ENCODE data around the gene MYO15B. TPM values are rescaled to one million over a fixed set of nuclear protein-coding genes. Genes with fewer than 3 reads are reported as not detected.

The MYO15B gene
- polyA plus RNA-seq, 6 donors from 2014 or later: 2.9 to 5.9 (median 3.5) TPM

DNA sequence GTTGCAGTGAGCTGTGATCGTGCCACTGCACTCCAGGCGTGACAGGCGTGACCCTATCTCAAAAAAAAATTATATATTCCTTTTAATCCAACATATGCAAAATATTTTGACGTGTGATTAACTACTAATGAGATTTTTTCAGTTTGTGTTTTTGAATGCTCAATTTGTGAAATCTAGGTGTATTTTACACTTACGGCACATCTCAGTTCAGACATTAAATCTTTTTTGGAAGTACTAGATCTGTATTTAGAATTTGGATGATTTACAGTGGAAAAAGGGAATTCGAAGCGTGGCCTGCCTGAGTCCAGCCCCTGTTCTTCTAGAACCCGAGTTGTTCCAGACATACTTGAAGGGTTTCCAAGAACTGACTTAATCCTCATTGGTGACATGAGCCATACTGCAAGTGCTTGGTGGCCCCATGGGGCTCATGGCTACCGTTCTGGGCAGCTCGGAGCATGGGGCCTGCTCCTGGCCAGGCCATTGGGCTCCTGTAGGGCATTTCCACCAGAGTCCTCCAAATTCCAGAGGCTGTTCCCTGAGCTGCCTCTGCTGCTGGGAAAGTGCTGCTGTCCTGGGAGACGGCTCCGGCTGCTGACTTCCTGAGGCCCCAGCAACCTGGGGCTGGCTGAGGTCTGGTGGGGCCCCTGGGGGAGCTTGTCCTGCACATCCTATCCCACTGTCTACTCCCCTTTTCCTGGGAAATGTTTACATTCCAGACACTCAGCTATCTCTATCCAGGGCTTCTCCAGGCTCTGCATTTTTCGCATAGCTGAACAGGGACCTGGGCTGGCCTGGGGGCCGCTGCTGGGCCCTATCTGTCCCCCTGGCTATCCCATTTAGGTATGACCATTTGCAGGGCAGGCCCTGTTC, 34.9 kb upstream of the MYO15B start:
- Mint-ChIP-seq H3K9me3 (no peaks in the 10 kb centered on the region), H3K27me3 (no peaks in the 10 kb centered on the region), H3K4me1 (no peaks in the 10 kb centered on the region), H3K4me3 (no peak overlapping the region), H3K36me3 (no peaks in the 10 kb centered on the region), H3K27ac (no peak overlapping the region)
- ATAC-seq (ENCODE audit: low read depth in 2 of 2) (no peak), DNase-seq (no peak)

DNA sequence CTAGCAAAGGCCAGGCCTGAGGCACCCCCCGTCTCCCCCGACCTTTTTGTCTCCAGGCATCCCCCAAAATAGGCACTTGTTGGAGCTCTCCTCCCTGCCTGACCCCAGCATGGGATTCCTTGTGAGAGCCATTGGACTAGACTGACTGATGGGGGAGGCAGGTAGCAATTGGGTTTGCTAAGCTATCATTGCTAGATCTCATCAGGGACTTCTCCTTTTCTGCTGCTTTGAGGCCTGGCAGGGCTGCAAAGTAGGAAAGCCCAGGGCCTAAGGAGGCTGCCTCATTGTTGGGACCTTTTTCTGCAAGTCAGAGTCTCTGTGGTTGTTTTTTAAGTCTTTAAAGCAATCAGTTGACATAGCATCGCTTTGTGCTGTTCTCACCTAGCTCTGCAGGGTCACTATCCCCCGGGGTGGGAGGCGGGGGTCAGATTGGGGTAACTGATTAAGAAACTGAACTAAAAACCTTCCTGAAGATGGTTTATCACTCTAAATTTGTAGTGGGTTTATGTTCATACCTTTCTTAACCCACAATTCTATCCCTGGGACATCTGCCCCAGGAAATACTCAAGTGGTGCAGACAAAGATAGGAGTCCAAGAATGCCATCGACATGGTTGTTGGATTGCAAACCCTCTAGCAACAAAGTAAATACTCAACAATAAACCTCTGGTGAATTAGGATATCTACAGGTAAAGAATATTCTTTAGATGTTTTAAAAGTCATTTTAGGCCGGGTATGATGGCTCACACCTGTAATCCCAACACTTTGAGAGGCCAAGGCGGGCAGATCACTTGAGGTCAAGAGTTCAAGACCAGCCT, 34.1 kb upstream of the MYO15B start:
- ATAC-seq (ENCODE audit: low read depth in 2 of 2): no peak
- DNase-seq: no peak
- Mint-ChIP-seq H3K36me3 (no peaks in the 10 kb centered on the region), H3K27me3 (no peaks in the 10 kb centered on the region), H3K4me1 (no peaks in the 10 kb centered on the region), H3K27ac (no peak overlapping the region), H3K4me3 (no peak overlapping the region), H3K9me3 (no peaks in the 10 kb centered on the region)

- H3K9me3 Mint-ChIP-seq: no peaks in the 10 kb centered on the region
- no peaks in the 10 kb centered on the region for H3K36me3 Mint-ChIP-seq
- DNase-seq: no peak
- no peak overlapping the region for H3K4me3 Mint-ChIP-seq
- ATAC-seq (ENCODE audit: low read depth in 2 of 2): no peak
- no peak overlapping the region for H3K27ac Mint-ChIP-seq
- H3K4me1 Mint-ChIP-seq: no peaks in the 10 kb centered on the region
- H3K27me3 Mint-ChIP-seq: no peaks in the 10 kb centered on the region
Measured at GRCh38 chr17:75555679-75556153, 31.9 kb upstream of the MYO15B start.

GRCh38 chr17:75557075-75557851, 30.3 kb upstream of the MYO15B start:
- no peak for DNase-seq
- Mint-ChIP-seq H3K27ac (no peak overlapping the region), H3K9me3 (no peaks in the 10 kb centered on the region), H3K36me3 (no peaks in the 10 kb centered on the region), H3K27me3 (no peaks in the 10 kb centered on the region), H3K4me3 (no peak overlapping the region), H3K4me1 (no peaks in the 10 kb centered on the region)
- ATAC-seq (ENCODE audit: low read depth in 2 of 2): no peak

DNA sequence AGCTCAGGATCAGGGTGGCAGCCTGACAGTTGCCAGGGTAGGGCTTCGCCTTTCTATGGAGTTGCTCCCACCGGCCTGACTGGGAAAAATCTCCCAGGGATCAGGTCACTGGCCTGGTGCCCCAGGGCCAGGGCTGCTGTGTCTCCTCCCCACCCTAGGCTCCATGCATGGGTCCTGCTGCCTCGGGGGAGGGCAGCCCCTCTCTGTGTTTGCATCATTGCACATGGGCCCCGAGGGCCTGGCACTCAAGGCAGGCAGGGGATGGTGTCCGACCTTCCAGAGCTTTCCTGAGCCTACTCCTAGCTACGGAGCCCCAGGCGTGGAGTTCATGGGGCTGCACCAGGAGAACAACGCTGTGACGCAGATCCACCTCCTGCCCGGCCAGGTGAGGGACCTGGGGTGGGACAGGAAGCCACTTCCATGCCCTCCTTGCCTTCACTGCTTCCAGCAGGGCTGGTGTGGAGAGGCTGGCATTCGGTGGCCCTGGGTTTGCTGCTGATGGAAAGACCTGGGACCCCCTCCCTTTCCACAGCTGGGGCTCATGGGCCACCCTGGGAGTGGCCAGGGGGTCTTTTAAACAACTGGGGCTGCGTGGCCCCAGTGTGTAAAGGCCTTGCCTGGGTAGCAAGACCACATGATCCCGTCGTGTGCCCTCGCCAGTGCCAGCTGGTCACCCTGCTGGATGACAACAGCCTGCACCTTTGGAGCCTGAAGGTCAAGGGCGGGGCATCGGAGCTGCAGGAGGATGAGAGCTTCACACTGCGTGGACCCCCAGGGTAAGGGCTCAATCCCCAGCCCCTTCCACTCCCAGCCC, 29.5 kb upstream of the MYO15B start:
- H3K27me3 Mint-ChIP-seq: no peaks in the 10 kb centered on the region
- ATAC-seq (ENCODE audit: low read depth in 2 of 2): no peak

GRCh38 chr17:75558666-75559530, 28.7 kb upstream of the MYO15B start:
- peak overlapping the region in 1 of 6 donors; percentile 32 for H3K27ac Mint-ChIP-seq
- H3K9me3 Mint-ChIP-seq: no peaks in the 10 kb centered on the region
- DNase-seq: no peak
- H3K27me3 Mint-ChIP-seq: no peaks in the 10 kb centered on the region
- no peak overlapping the region for H3K4me3 Mint-ChIP-seq
- H3K4me1 Mint-ChIP-seq: no peaks in the 10 kb centered on the region
- no peak for ATAC-seq (ENCODE audit: low read depth in 2 of 2)
- H3K36me3 Mint-ChIP-seq: no peaks in the 10 kb centered on the region

More for the DNA sequence above, 29.5 kb upstream of the MYO15B start:
- no peaks in the 10 kb centered on the region for H3K36me3 Mint-ChIP-seq
- H3K9me3 Mint-ChIP-seq: no peaks in the 10 kb centered on the region
- DNase-seq: no peak
- H3K4me1 Mint-ChIP-seq: no peaks in the 10 kb centered on the region
- no peak overlapping the region for H3K27ac Mint-ChIP-seq
- H3K4me3 Mint-ChIP-seq: no peak overlapping the region

DNA sequence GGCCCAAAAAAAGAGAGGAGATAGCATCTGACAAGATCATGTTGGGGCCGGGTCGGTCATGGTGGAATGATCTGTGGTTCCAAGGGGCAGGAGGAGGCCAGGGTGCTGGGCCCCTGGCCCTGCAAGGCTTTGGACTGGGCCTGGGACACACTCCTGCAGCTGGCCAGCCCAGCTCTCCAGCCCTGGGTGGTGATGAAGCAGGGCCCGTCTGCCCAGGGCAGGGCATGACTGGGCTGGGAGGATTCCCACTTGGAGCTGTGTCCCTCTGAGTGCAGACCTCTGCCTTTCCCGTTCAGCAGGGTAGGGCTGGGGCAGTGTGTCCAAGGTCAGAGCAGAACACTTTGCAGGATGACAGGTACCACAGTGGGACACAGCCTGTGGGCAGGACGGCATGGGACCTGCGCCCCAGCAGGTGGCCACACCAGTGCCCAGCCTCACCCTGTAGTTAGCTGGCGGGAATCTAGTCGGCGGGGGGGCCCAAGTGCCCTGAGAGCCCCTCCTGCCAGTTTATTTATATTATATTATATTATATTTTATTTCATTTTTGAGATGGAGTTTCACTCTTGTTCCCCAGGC, 27.6 kb upstream of the MYO15B start:
- Mint-ChIP-seq H3K27me3 (no peaks in the 10 kb centered on the region), H3K27ac (no peak overlapping the region), H3K4me1 (no peaks in the 10 kb centered on the region), H3K9me3 (no peaks in the 10 kb centered on the region), H3K36me3 (no peaks in the 10 kb centered on the region), H3K4me3 (no peak overlapping the region)
- DNase-seq (no peak), ATAC-seq (ENCODE audit: low read depth in 2 of 2) (no peak)

DNA sequence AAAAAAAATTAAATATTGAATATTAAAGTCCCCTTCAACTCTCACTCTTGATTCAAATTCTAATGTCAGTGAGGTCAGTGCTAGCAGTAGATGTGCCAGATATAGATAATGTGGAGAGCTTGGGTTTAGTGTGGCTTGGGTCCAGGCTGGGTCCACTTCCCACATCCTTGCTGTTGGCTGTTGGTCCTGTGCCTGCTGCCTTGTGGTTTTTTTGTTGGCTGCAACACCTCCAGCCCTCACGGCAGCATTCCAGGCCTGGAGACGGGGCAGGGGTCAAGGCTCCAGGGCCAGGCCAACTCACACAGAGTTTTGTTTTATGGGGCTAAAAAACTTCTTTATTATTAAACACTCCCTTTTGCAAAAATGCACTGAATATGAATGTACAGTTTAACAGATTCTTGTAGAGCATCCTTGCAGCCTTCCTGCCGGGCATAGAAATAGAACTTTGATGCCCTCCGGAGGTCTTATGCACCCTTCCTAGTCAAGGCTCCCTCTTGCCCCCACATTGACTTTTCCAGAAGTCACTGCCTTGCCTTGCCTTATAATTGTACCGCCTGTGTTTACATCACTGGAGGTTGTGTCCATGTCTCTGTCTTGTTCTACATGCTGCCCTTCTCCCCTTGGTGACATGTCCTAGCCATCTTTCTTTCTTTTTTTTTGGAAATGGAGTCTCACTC, 25.5 kb upstream of the MYO15B start:
- DNase-seq: no peak
- peaks cover 14 to 16% (median 14%) of the 10 kb centered on the region in 3 donors for H3K4me1 Mint-ChIP-seq
- H3K27me3 Mint-ChIP-seq: no peaks in the 10 kb centered on the region
- no peaks in the 10 kb centered on the region for H3K9me3 Mint-ChIP-seq
- no peak overlapping the region for H3K4me3 Mint-ChIP-seq
- no peak for ATAC-seq (ENCODE audit: low read depth in 2 of 2)
- peak overlapping the region in 1 of 6 donors; percentile 84 for H3K27ac Mint-ChIP-seq
- H3K36me3 Mint-ChIP-seq: no peaks in the 10 kb centered on the region

DNA sequence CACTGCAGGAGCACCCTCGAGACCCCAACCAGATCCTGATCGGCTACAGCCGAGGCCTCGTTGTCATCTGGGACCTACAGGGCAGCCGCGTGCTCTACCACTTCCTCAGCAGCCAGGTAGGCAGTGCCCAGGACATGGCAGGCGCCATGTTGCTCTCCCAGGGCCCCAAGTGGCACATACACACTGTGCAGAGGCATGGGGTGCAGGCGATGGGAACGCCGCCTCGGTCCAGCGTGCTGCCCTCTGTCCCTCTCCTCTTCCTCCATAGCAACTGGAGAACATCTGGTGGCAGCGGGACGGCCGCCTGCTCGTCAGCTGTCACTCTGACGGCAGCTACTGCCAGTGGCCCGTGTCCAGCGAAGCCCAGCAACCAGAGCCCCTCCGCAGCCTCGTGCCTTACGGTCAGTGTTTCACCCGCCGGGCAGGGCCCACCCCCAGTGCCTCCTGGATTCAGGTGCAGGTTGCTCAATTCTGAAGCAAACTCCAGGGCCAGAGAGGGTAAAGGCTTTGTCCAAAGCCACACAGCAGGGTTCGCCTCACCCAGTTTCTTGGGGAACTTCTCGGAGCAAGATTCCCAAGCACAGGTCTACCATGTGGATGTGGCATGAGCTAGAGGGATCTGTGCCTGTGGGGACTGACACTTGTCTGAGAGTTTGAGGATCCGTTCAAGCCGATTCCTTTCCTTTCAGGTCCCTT, 24.4 kb upstream of the MYO15B start:
- Mint-ChIP-seq H3K36me3 (no peaks in the 10 kb centered on the region), H3K27me3 (no peaks in the 10 kb centered on the region), H3K4me1 (peaks cover 14 to 18% (median 17%) of the 10 kb centered on the region in 3 donors), H3K27ac (no peak overlapping the region), H3K9me3 (no peaks in the 10 kb centered on the region), H3K4me3 (no peak overlapping the region)
- ATAC-seq (ENCODE audit: low read depth in 2 of 2) (no peak), DNase-seq (no peak)

GRCh38 chr17:75564195-75564594, 23.4 kb upstream of the MYO15B start:
- no peak overlapping the region for H3K4me3 Mint-ChIP-seq
- no peak for ATAC-seq (ENCODE audit: low read depth in 2 of 2)
- H3K27ac Mint-ChIP-seq: peak overlapping the region in 1 of 6 donors; percentile 41
- DNase-seq: no peak
- no peaks in the 10 kb centered on the region for H3K9me3 Mint-ChIP-seq
- H3K27me3 Mint-ChIP-seq: no peaks in the 10 kb centered on the region
- no peaks in the 10 kb centered on the region for H3K36me3 Mint-ChIP-seq
- peaks cover 14 to 18% (median 17%) of the 10 kb centered on the region in 3 donors for H3K4me1 Mint-ChIP-seq

DNA sequence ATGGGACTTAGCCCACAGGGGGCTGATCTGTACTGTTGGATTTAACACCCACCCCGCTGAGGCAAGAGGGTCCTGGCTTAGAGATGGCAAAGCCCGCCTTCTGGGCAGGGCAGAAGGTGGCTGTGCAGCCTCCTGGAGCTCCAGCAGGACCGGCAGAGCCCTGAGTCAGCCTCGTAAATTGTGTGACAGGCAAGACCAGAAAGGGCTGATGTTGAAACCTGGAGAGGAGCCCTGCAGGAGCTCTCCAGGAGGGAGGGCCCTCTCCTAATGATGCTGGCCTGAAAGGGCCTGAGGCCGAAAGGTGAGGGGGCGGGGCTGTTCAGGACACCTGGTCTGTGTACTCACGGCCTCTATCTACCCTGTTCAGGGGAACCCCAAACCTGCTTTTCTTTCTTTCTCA, 22.5 kb upstream of the MYO15B start:
- no peak for ATAC-seq (ENCODE audit: low read depth in 2 of 2)
- Mint-ChIP-seq H3K4me1 (peaks cover 14 to 18% (median 17%) of the 10 kb centered on the region in 3 donors), H3K36me3 (no peaks in the 10 kb centered on the region), H3K27me3 (no peaks in the 10 kb centered on the region), H3K27ac (no peak overlapping the region), H3K4me3 (no peak overlapping the region), H3K9me3 (no peaks in the 10 kb centered on the region)
- DNase-seq: no peak

Measured in naive B cell (primary cell).